Endodermal cell (in vitro differentiated cells): ENCODE data around the gene LRCH3. TPM values are rescaled to one million over a fixed set of nuclear protein-coding genes. Genes with fewer than 3 reads are reported as not detected.
"Not testable (repeated sequence)": the region's sequence is repeated elsewhere in the genome, so short reads cannot be mapped to it uniquely, and the experiment has no call there.

Experiments
- DNase-seq: peaks from one replicate; pipeline ENCODE4 v3.0.0-alpha.2; 2017
- H3K27ac ChIP-seq: 2 replicates; pipeline ENCODE4 v1.5.1; 2013; ENCODE audit warnings: mild to moderate bottlenecking, low read depth, low read length, moderate library complexity
- H3K27me3 ChIP-seq: 2 replicates; pipeline ENCODE4 v1.6.1; 2013; ENCODE audit warnings: mild to moderate bottlenecking, low read length, moderate library complexity; ENCODE audit not compliant: insufficient read depth, control insufficient read depth, poor library complexity, severe bottlenecking
- H3K36me3 ChIP-seq: 2 replicates; pipeline ENCODE4 v1.7.0; 2013; ENCODE audit warnings: mild to moderate bottlenecking, low read length, moderate library complexity; ENCODE audit not compliant: control insufficient read depth, insufficient read depth
- H3K4me1 ChIP-seq: one replicate; pipeline ENCODE4 v1.7.0; 2013; ENCODE audit warnings: low read length; ENCODE audit not compliant: control insufficient read depth, insufficient read depth
- H3K4me3 ChIP-seq: 2 replicates; pipeline ENCODE4 v1.5.1; 2013; ENCODE audit warnings: mild to moderate bottlenecking, low read length, moderate library complexity
- H3K9ac ChIP-seq: 2 replicates; pipeline ENCODE4 v1.6.1; 2013; ENCODE audit warnings: mild to moderate bottlenecking, low read length, moderate library complexity; ENCODE audit not compliant: poor library complexity, severe bottlenecking; ENCODE audit errors: extremely low read depth
- H3K9me3 ChIP-seq: 2 replicates; pipeline ENCODE4 v1.6.1; 2013; ENCODE audit warnings: mild to moderate bottlenecking, low read length, moderate library complexity; ENCODE audit not compliant: control insufficient read depth
- H3K27ac Mint-ChIP-seq: 2 replicates; pipeline ENCODE4 v1.8.0; 2020; ENCODE audit warnings: mixed read lengths
- H3K27me3 Mint-ChIP-seq: 2 replicates; pipeline ENCODE4 v1.8.0; 2021; ENCODE audit warnings: mild to moderate bottlenecking, mixed read lengths; ENCODE audit not compliant: insufficient read depth
- H3K36me3 Mint-ChIP-seq: 2 replicates; pipeline ENCODE4 v1.8.0; 2020; ENCODE audit warnings: low read depth, mixed read lengths
- H3K4me1 Mint-ChIP-seq: 2 replicates; pipeline ENCODE4 v1.8.0; 2020; ENCODE audit warnings: mixed read lengths
- H3K4me3 Mint-ChIP-seq: 2 replicates; pipeline ENCODE4 v1.8.0; 2020; ENCODE audit warnings: mild to moderate bottlenecking, moderate library complexity, mixed read lengths
- H3K9me3 Mint-ChIP-seq: 2 replicates; pipeline ENCODE4 v1.8.0; 2020; ENCODE audit warnings: mild to moderate bottlenecking, mixed read lengths
- WGBS, 2 experiments: methylation state at CpG; one replicate each; pipeline versions ENCODE4 v1.1.5 to v1.1.7; 2013; ENCODE audit warnings: missing lambda C conversion rate in 2 of 2, mixed read lengths in 1 of 2; ENCODE audit not compliant: insufficient coverage in 1 of 2, insufficient read length in 1 of 2; 5-methylcytosine and 5-hydroxymethylcytosine counted together
- total RNA-seq, 2 donors: library from RNA; stranded (reverse); fragmentation: NEBNext Ultra II Directional in 1 of 2; extraction: Animal tissue kit (Norgen Biotek cat#: 25700) in 1 of 2; gene quantifications; 2 replicates in 1 of 2; 3 replicates in 1 of 2; pipeline ENCODE4 v1.2.1, GENCODE V29; 2021
- TF ChIP-seq, protein P1 (sequence below): fragments of 200-600 bp; sonication (generic); conservative IDR thresholded peaks from 2 replicates; pipeline ENCODE4 v1.5.0; 2021; ENCODE audit warnings: antibody characterized with exemption, mild to moderate bottlenecking

The LRCH3 gene
- total RNA-seq, 2 donors from 2014 or later, result 67.1 to 70.2 TPM

DNA sequence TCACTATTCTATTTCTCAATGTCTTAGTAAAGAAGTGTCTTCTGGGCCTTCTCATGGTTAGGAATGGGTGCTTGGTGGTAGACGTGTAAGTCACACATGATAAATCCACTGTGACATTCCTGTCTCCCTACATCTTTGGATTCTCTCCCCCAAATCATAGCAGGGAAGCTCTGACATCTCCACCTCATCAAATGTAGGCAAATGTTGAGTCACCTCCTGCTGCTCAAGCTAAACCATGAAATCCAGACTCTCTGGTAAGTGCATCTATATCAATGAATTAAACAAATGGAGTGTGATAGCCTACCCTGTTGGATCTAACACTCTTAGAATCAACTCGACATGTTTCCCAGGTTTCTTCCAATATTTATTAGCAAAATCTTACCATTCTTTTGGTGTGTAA lies 116.1 kb downstream of the LRCH3 start:
- no peak overlapping the region for H3K4me3 ChIP-seq
- TF ChIP-seq, protein P1, sequence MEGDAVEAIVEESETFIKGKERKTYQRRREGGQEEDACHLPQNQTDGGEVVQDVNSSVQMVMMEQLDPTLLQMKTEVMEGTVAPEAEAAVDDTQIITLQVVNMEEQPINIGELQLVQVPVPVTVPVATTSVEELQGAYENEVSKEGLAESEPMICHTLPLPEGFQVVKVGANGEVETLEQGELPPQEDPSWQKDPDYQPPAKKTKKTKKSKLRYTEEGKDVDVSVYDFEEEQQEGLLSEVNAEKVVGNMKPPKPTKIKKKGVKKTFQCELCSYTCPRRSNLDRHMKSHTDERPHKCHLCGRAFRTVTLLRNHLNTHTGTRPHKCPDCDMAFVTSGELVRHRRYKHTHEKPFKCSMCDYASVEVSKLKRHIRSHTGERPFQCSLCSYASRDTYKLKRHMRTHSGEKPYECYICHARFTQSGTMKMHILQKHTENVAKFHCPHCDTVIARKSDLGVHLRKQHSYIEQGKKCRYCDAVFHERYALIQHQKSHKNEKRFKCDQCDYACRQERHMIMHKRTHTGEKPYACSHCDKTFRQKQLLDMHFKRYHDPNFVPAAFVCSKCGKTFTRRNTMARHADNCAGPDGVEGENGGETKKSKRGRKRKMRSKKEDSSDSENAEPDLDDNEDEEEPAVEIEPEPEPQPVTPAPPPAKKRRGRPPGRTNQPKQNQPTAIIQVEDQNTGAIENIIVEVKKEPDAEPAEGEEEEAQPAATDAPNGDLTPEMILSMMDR, result no peak
- no peak overlapping the region for H3K27ac Mint-ChIP-seq
- H3K9me3 Mint-ChIP-seq, result no peaks in the 10 kb centered on the region
- no peak overlapping the region for H3K4me3 Mint-ChIP-seq
- H3K27me3 Mint-ChIP-seq, result no peaks in the 10 kb centered on the region
- H3K4me1 Mint-ChIP-seq, result peaks cover 2% of the 10 kb centered on the region
- no peak overlapping the region for H3K27ac ChIP-seq
- no peaks in the 10 kb centered on the region for H3K27me3 ChIP-seq
- no peaks in the 10 kb centered on the region for H3K4me1 ChIP-seq
- H3K9me3 ChIP-seq, result no peaks in the 10 kb centered on the region
- DNase-seq, result no peak
- 87% methylated on average over 2 of the region's 2 CpGs; no CpG with 5 or more reads in 1 of the 2 experiments for WGBS, 2 experiments
- no peak overlapping the region for H3K9ac ChIP-seq
- peaks cover 2% of the 10 kb centered on the region for H3K36me3 Mint-ChIP-seq
- H3K36me3 ChIP-seq, result no peaks in the 10 kb centered on the region

DNA sequence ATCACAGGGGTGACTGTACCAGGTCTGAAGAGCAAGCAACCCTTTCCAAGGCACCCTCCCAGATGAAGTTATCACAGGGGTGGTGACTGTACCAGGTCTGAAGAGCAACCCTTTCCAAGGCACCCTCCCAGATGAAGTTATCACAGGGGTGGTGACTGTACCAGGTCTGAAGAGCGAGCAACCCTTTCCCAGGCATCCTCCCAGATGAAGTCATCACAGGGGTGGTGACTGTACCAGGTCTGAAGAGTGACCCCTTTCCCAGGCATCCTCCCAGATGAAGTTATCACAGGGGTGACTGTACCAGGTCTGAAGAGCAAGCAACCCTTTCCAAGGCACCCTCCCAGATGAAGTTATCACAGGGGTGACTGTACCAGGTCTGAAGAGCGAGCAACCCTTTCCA lies 117.5 kb downstream of the LRCH3 start:
- H3K27ac Mint-ChIP-seq, H3K9me3 Mint-ChIP-seq, H3K4me3 Mint-ChIP-seq, H3K9ac ChIP-seq, H3K27me3 Mint-ChIP-seq, H3K36me3 Mint-ChIP-seq, H3K4me3 ChIP-seq, DNase-seq, H3K4me1 Mint-ChIP-seq, H3K27me3 ChIP-seq, H3K4me1 ChIP-seq, H3K27ac ChIP-seq, H3K9me3 ChIP-seq, H3K36me3 ChIP-seq: not testable (repeated sequence)
- 93% methylated on average over 2 of the region's 2 CpGs for WGBS, 2 experiments

DNA sequence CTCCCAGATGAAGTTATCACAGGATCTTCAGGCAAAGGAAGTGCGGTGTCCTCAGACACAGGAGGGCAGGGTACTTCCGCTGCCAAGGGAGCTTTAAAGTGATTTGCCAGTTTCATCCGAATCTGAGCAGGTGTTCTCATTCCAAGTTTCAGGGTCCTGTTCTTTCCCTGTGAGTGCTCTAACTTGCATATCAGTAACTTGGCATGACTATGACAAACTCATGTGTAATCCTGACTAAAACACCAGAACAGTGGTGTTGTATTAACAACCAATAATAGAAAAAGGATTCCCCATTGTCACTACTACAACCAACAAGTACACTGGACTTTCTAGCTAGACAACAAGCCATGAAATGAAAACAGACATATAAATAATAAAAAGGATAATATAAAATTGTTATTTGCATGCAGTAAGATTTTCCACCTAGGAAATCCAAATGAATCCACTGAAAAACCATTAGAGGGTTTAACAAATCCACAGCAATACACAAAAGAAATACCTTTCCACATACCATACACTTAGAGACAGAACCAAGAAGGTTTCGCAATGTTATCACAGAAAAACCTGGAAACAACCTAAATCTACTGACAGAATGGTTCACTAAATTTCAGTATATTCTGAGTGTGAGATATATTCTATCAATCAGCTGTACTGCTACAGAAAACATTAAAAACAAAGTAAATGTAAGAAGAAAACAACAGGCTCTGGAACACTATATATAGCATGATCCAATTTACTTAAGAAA lies 118.1 kb downstream of the LRCH3 start:
- Histone ChIP-seq H3K4me1 (no peaks in the 10 kb centered on the region), H3K36me3 (no peaks in the 10 kb centered on the region), H3K27me3 (no peaks in the 10 kb centered on the region), H3K4me3 (no peak overlapping the region), H3K27ac (no peak overlapping the region), H3K9ac (no peak overlapping the region), H3K9me3 (no peaks in the 10 kb centered on the region)
- TF ChIP-seq, protein P1, result no peak
- Mint-ChIP-seq H3K36me3 (peaks cover 2% of the 10 kb centered on the region), H3K9me3 (no peaks in the 10 kb centered on the region), H3K4me3 (no peak overlapping the region), H3K27me3 (no peaks in the 10 kb centered on the region), H3K4me1 (peaks cover 2% of the 10 kb centered on the region), H3K27ac (no peak overlapping the region)
- DNase-seq, result no peak
- WGBS, 2 experiments, result 95 to 97% methylated on average over 3 to 4 of the region's 4 CpGs
